ENCODE data around the gene EDN1. TPM values are rescaled to one million over a fixed set of nuclear protein-coding genes. Genes with fewer than 3 reads are reported as not detected.

EDN1 gene
- total RNA-seq, 4 donors from 2014 or later, result 1.0 to 5.4 (median 3.0) TPM

- DNase-seq, result no peak
- TF ChIP-seq POLR2A (IDR thresholded peaks at IDR 0.05), result no peak
- no peak for TF ChIP-seq CTCF (IDR thresholded peaks at IDR 0.05)
- no peaks in the 10 kb centered on the region for H3K9me3 ChIP-seq
- H3K27me3 ChIP-seq, result no peaks in the 10 kb centered on the region
- intact Hi-C loops (cut with DNase I), result no loop called here
- H3K4me1 ChIP-seq, result no peaks in the 10 kb centered on the region
- WGBS, 2 donors, result 88 to 93% methylated on average over 13 of the region's 13 CpGs
- no peak overlapping the region for H3K4me3 ChIP-seq (replicated peaks in 1 of 3)
- H3K27ac ChIP-seq, result no peak overlapping the region
- no peaks in the 10 kb centered on the region for H3K36me3 ChIP-seq
Observed at GRCh38 chr6:12262236-12263061, 27.7 kb upstream of the EDN1 start.

GRCh38 chr6:12263403-12263802 is 26.8 kb upstream of the EDN1 start:
- no peak overlapping the region for H3K27ac ChIP-seq
- DNase-seq, result no peak
- H3K4me1 ChIP-seq, result no peaks in the 10 kb centered on the region
- H3K27me3 ChIP-seq, result no peaks in the 10 kb centered on the region
- WGBS, 2 donors, result 56 to 61% methylated on average over 2 of the region's 2 CpGs
- no peaks in the 10 kb centered on the region for H3K9me3 ChIP-seq
- H3K4me3 ChIP-seq (replicated peaks in 1 of 3), result no peak overlapping the region
- H3K36me3 ChIP-seq, result no peaks in the 10 kb centered on the region
- intact Hi-C loops (cut with DNase I), result no loop called here
- TF ChIP-seq POLR2A (IDR thresholded peaks at IDR 0.05) (no peak), CTCF (IDR thresholded peaks at IDR 0.05) (no peak)

- DNase-seq, result no peak
- H3K36me3 ChIP-seq, result no peaks in the 10 kb centered on the region
- no peak overlapping the region for H3K4me3 ChIP-seq (replicated peaks in 1 of 3)
- no peaks in the 10 kb centered on the region for H3K27me3 ChIP-seq
- H3K9me3 ChIP-seq, result no peaks in the 10 kb centered on the region
- no peak for TF ChIP-seq POLR2A (IDR thresholded peaks at IDR 0.05)
- no peak for TF ChIP-seq CTCF (IDR thresholded peaks at IDR 0.05)
- no peak overlapping the region for H3K27ac ChIP-seq
- intact Hi-C loops (cut with DNase I), result no loop called here
- no peaks in the 10 kb centered on the region for H3K4me1 ChIP-seq
- 97% methylated on average over 1 of the region's 1 CpG for WGBS, 2 donors
Observed at GRCh38 chr6:12264671-12265070, 25.5 kb upstream of the EDN1 start.

GRCh38 chr6:12265296-12265695 is 24.9 kb upstream of the EDN1 start:
- intact Hi-C loops (cut with DNase I), result no loop called here
- Histone ChIP-seq H3K9me3 (no peaks in the 10 kb centered on the region), H3K4me3 (replicated peaks in 1 of 3) (no peak overlapping the region), H3K4me1 (no peaks in the 10 kb centered on the region), H3K36me3 (no peaks in the 10 kb centered on the region), H3K27me3 (no peaks in the 10 kb centered on the region), H3K27ac (no peak overlapping the region)
- WGBS, 2 donors, result 96 to 97% methylated on average over 1 of the region's 1 CpG
- DNase-seq, result no peak
- TF ChIP-seq POLR2A (IDR thresholded peaks at IDR 0.05), result no peak
- TF ChIP-seq CTCF (IDR thresholded peaks at IDR 0.05), result no peak

- TF ChIP-seq CTCF (IDR thresholded peaks at IDR 0.05) (no peak), POLR2A (IDR thresholded peaks at IDR 0.05) (no peak)
- Histone ChIP-seq H3K27me3 (no peaks in the 10 kb centered on the region), H3K4me1 (no peaks in the 10 kb centered on the region), H3K4me3 (replicated peaks in 1 of 3) (no peak overlapping the region), H3K9me3 (no peaks in the 10 kb centered on the region), H3K27ac (no peak overlapping the region), H3K36me3 (no peaks in the 10 kb centered on the region)
- WGBS, 2 donors, result 84 to 94% methylated on average over 2 of the region's 2 CpGs
- DNase-seq, result no peak
- intact Hi-C loops (cut with DNase I), result no loop called here
Observed at GRCh38 chr6:12265791-12266190, 24.4 kb upstream of the EDN1 start.
